Sigmoid colon (tissue), 4 donors: ENCODE data around the gene RTP2.
A peak's percentile ranks its signal among the peaks of the same experiment; 100 is the strongest.

ENCODE experiments used
- CTCF ChIP-seq, 4 experiments: fragments of 450-650 bp in 3 of 4; fragments of 200-600 bp in 1 of 4; IDR thresholded peaks; one replicate each; pipeline ENCODE4 v1.5.1; 2016 to 2019; ENCODE audit warnings: antibody characterized with exemption in 4 of 4, mild to moderate bottlenecking in 3 of 4, moderate library complexity in 2 of 4
- EP300 ChIP-seq, 4 donors: sonication (generic); formaldehyde crosslinking; IDR thresholded peaks; one replicate each; pipeline ENCODE4 v1.6.1; 2017; ENCODE audit warnings: antibody characterized with exemption in 4 of 4
- POLR2A ChIP-seq, 2 donors: fragments of 450-650 bp; IDR thresholded peaks; one replicate each; pipeline ENCODE4 v1.6.1; 2016; ENCODE audit warnings: antibody characterized with exemption in 2 of 2, mild to moderate bottlenecking in 2 of 2, moderate library complexity in 2 of 2
- POLR2AphosphoS5 ChIP-seq, 4 donors: sonication (generic); formaldehyde crosslinking; IDR thresholded peaks; one replicate each; pipeline ENCODE4 v1.6.1; 2017; ENCODE audit warnings: antibody characterized with exemption in 4 of 4

GRCh38 chr3:187750006-187750512 is 47.7 kb upstream of the RTP2 start:
- TF ChIP-seq CTCF (IDR thresholded peaks at IDR 0.05) (no peak), EP300 (IDR thresholded peaks at IDR 0.05) (no peak), POLR2A (IDR thresholded peaks at IDR 0.05) (no peak), POLR2AphosphoS5 (IDR thresholded peaks at IDR 0.05) (peak in 3 of 4 donors; percentile 13 to 66 (median 46))
